Fibroblast of the aortic adventitia (primary cell): ENCODE results near the gene C17orf100. TPM values are rescaled to one million over a fixed set of nuclear protein-coding genes. Genes with fewer than 3 reads are reported as not detected.
"Not testable (repeated sequence)": the region's sequence is repeated elsewhere in the genome, so short reads cannot be mapped to it uniquely, and the experiment has no call there.

Experiments
- DNase-seq: peaks from one replicate; pipeline ENCODE4 v3.0.0-alpha.2; 2010; ENCODE audit warnings: low read depth
- H3K4me3 ChIP-seq: 2 replicates; pipeline ENCODE4 v1.5.1; 2011; ENCODE audit warnings: low read depth, mild to moderate bottlenecking, control low read depth, low read length, moderate library complexity
- total RNA-seq: library from RNA; depleted of rRNA; stranded (reverse); fragments of >200 nt; gene quantifications from 2 replicates; pipeline ENCODE4 v1.2.3, GENCODE V29; 2012; ENCODE audit warnings: low replicate concordance
- TF ChIP-seq, protein P1 (sequence below): IDR thresholded peaks from 2 replicates; pipeline ENCODE4 v1.5.1; 2011; ENCODE audit warnings: mild to moderate bottlenecking, low read length, control low read depth, inconsistent platforms; ENCODE audit not compliant: insufficient read depth

C17orf100 gene
- total RNA-seq, 1 donor, result 0.63 TPM

DNA sequence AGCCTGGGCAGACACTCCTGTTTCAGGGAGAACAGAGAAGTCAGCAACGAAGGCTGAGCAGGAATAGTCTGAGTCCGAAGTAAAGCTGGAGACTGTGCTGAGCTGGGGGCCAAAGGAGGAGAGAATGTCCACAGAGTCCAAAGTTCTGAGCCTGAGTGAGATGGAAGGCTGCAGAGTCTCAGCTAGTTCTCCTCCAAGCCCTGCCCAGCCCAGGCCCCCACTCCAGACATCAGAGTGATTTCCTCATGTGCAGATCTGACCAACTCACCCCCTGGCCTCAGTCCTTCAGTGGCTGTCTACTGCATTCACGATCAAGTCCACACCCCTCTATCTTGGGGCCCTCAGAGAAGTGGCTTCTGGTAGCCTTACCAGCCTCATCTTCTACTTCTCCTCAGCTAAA, 40.0 kb downstream of the C17orf100 start:
- TF ChIP-seq, protein P1, sequence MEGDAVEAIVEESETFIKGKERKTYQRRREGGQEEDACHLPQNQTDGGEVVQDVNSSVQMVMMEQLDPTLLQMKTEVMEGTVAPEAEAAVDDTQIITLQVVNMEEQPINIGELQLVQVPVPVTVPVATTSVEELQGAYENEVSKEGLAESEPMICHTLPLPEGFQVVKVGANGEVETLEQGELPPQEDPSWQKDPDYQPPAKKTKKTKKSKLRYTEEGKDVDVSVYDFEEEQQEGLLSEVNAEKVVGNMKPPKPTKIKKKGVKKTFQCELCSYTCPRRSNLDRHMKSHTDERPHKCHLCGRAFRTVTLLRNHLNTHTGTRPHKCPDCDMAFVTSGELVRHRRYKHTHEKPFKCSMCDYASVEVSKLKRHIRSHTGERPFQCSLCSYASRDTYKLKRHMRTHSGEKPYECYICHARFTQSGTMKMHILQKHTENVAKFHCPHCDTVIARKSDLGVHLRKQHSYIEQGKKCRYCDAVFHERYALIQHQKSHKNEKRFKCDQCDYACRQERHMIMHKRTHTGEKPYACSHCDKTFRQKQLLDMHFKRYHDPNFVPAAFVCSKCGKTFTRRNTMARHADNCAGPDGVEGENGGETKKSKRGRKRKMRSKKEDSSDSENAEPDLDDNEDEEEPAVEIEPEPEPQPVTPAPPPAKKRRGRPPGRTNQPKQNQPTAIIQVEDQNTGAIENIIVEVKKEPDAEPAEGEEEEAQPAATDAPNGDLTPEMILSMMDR, result no peak
- no peak for DNase-seq
- H3K4me3 ChIP-seq, result no peak overlapping the region

DNA sequence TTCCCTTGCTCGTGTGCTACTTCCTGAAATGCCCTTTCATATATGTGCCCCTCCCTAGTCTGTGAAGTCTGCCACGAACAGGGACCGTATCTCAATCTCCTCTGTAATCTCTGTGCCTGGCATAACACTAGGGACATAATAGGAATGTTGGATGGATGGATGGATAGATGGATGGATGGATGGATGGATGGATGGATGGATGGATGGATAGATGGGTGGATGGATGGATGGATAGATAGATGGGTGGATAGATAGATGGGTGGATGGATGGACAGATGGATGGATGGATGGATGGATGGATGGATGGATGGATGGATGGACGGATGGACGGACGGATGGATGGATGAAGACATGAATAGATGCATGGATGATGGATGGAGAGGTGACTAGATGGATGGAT, 40.4 kb downstream of the C17orf100 start:
- DNase-seq, H3K4me3 ChIP-seq: not testable (repeated sequence)

DNA sequence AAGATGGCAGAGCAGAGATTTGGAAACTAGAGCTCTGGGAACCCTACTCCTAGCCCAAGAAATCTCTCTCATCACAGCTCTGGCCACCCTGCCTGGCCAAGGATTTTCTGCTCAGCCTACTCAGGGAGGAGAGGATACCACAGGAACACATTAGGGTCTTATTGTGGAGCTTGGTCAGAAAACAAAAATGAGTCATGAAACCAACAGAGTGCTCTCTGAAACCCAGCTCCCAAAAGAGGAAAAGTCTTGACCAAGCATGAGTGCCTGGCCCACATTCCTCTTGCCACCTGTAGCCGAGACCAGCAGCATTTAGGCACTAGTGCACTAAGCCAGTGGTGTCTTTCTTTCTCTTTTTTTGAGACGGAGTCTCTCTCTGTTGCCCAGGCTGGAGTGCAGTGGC, 43.5 kb downstream of the C17orf100 start:
- no peak overlapping the region for H3K4me3 ChIP-seq
- DNase-seq, result no peak
- TF ChIP-seq, protein P1, result no peak

DNA sequence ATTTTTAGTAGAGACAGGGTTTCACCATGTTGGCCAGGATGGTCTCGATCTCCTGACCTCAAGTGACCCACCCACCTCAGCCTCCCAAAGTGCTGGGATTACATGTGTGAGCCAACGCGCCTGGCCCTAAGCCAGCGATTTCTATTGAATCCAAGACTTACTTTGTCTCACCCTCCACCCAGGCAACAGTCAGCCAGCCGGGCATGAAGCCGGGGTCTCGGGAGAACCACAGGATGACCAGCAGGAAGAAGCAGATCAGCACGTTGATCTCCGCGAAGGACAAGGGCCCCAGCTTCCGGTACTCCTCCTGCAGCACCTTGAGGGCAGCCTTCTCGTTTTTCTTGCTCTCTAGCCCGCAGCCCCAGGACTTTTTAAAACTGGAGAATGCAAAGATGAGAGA, 44.0 kb downstream of the C17orf100 start:
- DNase-seq, result no peak
- TF ChIP-seq, protein P1, result no peak
- H3K4me3 ChIP-seq, result no peak overlapping the region

DNA sequence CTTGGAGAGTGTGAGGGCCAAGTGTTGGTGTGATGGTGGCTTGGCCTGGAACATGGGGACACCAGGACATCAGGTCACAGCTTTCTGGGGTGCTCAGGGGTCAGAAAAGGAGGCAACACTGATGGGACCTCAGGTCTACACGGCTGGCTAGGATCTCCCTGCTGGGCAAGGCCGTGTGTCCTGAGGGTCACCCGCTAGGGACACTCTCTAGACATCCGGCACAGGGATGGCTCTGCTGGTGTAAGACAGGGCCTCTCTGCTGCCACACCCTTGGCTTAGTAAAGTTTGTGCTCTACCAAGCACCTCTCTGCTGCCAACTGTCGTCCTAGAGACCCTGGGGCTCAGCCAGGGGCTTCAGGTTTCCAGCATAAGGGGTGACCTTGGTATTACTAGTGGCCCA, 45.3 kb downstream of the C17orf100 start:
- DNase-seq, result no peak
- TF ChIP-seq, protein P1, result no peak

DNA sequence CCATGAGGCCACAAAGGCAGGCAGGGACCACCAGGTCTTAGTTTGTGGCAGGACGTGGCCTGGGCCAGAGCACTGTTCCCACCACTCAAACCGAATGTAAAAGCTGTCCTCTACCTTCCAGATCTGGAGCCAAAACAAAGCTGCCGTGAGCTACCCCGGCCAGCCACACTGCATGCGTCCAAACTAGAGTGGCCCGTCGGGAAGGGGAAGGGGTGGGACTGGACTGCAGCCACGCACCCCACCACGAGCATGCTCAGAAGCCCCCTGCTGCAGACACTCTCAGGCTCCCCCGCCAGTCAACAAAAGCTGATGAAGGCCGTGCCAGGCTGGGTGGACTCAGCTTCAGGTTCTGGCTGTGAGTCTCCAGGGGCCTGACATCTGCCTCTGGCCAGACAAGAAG, 46.4 kb downstream of the C17orf100 start:
- DNase-seq, result no peak
- no peak overlapping the region for H3K4me3 ChIP-seq
- TF ChIP-seq, protein P1, result no peak

More for the DNA sequence above, 45.3 kb downstream of the C17orf100 start:
- H3K4me3 ChIP-seq, result no peak overlapping the region

DNA sequence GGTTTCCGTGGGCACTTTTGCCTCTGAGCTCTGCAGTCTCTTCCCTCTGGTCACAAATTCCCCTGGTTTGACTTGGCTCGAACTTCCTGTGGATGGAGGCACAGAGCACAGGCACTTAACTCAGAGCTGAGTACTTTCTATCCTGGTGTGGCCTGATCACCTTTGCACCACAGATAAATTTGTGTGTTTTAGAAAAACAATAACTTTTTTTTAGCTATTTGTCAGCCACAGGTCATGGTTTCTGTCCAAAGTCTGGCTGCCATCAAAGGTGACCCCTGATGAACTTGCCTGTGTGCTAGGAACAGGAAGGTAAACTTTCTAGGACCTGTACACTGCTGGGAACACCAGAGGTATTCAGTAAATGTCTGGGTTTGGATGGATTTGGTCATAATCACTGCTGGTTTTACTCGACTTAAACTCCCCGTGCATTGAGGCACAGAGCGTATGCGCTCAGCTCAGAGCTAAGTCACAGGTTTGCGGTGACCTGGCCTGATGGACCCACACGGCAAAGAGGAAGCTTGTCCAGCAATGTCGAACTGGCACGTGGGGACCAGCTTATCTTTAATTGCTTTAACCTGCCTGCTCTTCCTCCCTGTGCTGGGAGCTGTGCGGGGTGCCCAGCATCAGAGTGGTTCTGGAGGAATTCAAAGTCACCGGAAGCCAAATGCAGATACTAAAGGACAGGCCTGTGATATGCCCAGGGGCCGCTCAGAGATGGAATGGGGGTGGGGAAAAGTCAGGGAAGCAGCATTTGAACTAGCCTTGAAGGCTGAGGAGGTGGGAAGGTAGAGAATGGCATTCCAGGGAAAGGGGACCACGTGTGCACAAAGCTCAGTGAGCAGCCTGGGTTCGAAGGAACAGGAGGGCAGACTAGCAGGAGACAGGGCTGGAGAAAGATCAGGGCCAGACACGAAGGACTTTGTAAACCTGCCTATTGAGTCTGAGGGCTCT, 48.7 kb downstream of the C17orf100 start:
- H3K4me3 ChIP-seq, result no peak overlapping the region
- TF ChIP-seq, protein P1, result no peak
- DNase-seq, result no peak
